NCI-H748 treated with DMSO at 0.1 percent for 48 hours (cell line): Measurements from ENCODE around the gene KY.
"Not testable (repeated sequence)": the region's sequence is repeated elsewhere in the genome, so short reads cannot be mapped to it uniquely, and the experiment has no call there.

Experiments used
- DNase-seq: peaks from one replicate; lab custom pipeline; 2025; lab: John Stamatoyannopoulos, UW

Gene KY

GRCh38 chr3:134601539-134602439 lies 49.0 kb downstream of the KY start:
- DNase-seq = peak; percentile 31

- DNase-seq = peak; percentile 55
These were observed 49.9 kb downstream of the KY start for GRCh38 chr3:134600685-134601463.

GRCh38 chr3:134600206-134600605 lies 50.6 kb downstream of the KY start:
- no peak for DNase-seq

- no peak for DNase-seq
These were observed 51.9 kb downstream of the KY start for GRCh38 chr3:134598763-134599545.

GRCh38 chr3:134597390-134597970 lies 53.3 kb downstream of the KY start:
- no peak for DNase-seq

- DNase-seq = not testable (repeated sequence)
These were observed 55.8 kb downstream of the KY start for GRCh38 chr3:134594986-134595385.

GRCh38 chr3:134594331-134594741 lies 56.5 kb downstream of the KY start:
- DNase-seq = no peak

- DNase-seq = no peak
These were observed 58.0 kb downstream of the KY start for GRCh38 chr3:134592806-134593205.

- no peak for DNase-seq
These were observed 60.1 kb downstream of the KY start for GRCh38 chr3:134590766-134591165.

GRCh38 chr3:134579141-134579665 lies 71.6 kb downstream of the KY start:
- DNase-seq = no peak

GRCh38 chr3:134576831-134577230 lies 74.0 kb downstream of the KY start:
- no peak for DNase-seq

- no peak for DNase-seq
These were observed 74.4 kb downstream of the KY start for GRCh38 chr3:134576426-134576825.

GRCh38 chr3:134569899-134570298 lies 80.9 kb downstream of the KY start:
- not testable (repeated sequence) for DNase-seq

- no peak for DNase-seq
These were observed 82.0 kb downstream of the KY start for GRCh38 chr3:134568790-134569189.

- no peak for DNase-seq
These were observed 83.2 kb downstream of the KY start for GRCh38 chr3:134567605-134568004.

GRCh38 chr3:134564991-134565390 lies 85.8 kb downstream of the KY start:
- DNase-seq = no peak

GRCh38 chr3:134563601-134564000 lies 87.2 kb downstream of the KY start:
- DNase-seq = peak; percentile 3

GRCh38 chr3:134562055-134562454 lies 88.8 kb downstream of the KY start:
- DNase-seq = no peak

- DNase-seq = no peak
These were observed 91.2 kb downstream of the KY start for GRCh38 chr3:134559591-134559990.
